Ammon's horn (tissue), 1 donor: ENCODE measurements around the gene DNAAF9.
"Not testable (repeated sequence)": the region's sequence is repeated elsewhere in the genome, so short reads cannot be mapped to it uniquely, and the experiment has no call there.

ENCODE experiments used
- DNase-seq: peaks from one replicate; pipeline ENCODE4 v3.0.0-alpha.2; 2016; ENCODE audit warnings: low spot score

DNAAF9 gene

DNA sequence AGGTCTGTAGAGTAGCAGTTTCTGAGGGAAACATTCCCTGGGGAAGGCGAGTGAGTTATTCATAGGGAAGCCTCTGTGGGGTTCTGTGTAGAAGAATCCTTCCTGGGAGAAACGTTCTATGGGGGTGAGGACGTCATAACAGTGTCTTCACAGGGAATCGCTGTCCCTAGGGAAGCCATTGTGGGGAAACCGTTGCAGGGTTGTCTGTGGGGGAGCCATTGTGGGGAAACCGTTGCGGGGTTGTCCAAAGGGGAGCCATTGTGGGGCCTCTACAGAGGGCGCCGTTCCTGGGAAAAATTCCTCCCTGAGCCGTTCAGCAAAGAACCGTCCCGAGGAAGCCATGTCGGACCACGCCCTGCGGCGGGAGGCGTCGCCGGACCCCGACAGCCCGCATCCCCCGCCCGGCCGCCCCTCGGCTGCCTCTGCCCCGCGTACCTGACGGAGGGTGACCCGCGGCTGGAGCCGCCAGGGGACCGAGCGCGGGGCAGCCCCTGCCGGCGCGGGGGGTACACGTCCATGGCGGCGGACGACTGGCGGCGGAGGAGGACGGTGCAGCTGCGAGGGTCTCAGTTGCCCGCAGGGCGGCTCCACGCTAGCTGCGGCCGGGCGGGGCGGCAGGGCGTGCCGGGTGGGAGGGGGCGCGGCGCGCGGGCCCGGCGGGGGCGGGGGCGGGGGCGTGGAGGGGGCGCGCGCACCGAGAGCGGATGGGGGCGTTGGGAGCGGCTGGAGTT, at the start of gene DNAAF9:
Gene DNAAF9 (minus strand): TSS at position 630 of the 731 bp plus-strand sequence. CDS start 112 bp downstream, at position 518.
- DNase-seq: peak; percentile 49

- no peak for DNase-seq
These were observed 49.2 kb upstream of the DNAAF9 start for GRCh38 chr20:3456648-3457047.

- DNase-seq: no peak
These were observed 47.4 kb upstream of the DNAAF9 start for GRCh38 chr20:3454831-3455230.

- DNase-seq: no peak
These were observed 45.2 kb upstream of the DNAAF9 start for GRCh38 chr20:3452690-3453089.

- DNase-seq: no peak
These were observed 44.7 kb upstream of the DNAAF9 start for GRCh38 chr20:3452136-3452535.

DNA sequence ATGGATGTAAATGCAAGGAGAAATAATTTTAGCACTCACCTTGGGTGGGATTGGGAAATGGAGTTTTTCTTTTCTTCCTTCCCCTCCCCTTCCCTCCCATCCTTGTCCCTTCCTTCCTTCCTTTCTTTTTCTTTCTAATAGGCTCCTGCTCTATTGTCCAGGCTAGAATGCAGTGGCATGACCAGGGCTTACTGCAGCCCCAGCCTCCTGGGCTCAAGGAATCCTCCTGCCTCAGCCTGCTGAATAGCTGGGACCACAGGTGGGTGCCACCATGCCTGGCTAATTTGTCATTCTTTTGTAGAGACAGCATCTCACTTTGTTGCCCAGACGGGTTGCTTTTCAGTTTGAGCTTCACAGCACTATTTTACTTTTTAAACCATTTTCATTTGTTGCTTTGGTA, 41.9 kb upstream of the DNAAF9 start:
- no peak for DNase-seq

- DNase-seq: no peak
These were observed 39.9 kb upstream of the DNAAF9 start for GRCh38 chr20:3447321-3447720.

- DNase-seq: no peak
These were observed 39.3 kb upstream of the DNAAF9 start for GRCh38 chr20:3446779-3447178.

- DNase-seq: no peak
These were observed 29.6 kb upstream of the DNAAF9 start for GRCh38 chr20:3436864-3437574.

GRCh38 chr20:3434232-3434631, 26.8 kb upstream of the DNAAF9 start:
- DNase-seq: no peak

DNA sequence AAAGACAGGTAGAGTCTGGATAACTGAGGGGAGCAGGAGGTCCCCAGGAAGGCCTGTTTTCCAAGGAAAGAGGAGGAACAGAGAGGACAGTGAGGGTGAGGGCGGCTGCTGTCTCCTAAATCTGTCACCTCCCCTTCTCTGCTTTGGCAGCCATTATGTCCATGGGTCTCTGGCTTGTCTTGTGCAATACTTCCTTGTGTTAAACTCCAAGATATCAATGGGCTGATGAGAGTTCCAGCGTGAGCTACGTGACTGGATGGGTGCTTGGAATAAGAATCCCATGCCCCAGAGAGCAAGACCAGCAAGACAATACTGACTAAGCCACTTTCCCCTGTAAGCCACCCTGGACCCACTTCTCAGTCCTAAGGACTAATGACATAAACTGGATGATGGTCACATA, 26.3 kb upstream of the DNAAF9 start:
- DNase-seq: no peak

GRCh38 chr20:3432844-3433243, 25.4 kb upstream of the DNAAF9 start:
- DNase-seq: no peak

DNA sequence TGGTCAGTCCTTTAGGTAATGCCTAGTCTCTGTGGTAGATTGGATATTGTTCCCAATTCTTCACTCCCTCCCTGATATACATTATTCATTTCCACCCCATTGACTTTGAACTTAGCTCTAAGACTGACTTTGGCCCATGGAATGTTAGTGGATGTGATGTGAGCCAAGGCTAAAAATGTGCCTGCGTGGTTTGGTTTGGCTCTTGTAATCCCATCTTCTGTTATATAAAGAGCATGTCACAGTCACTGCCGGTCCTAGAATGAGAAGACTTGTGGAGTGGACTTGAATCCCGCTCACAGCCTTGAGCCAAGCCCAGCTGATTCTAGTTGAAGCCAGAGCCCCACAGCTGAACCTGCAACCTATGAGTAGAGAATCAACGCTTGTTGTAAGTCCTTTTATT, 23.6 kb upstream of the DNAAF9 start:
- no peak for DNase-seq

- DNase-seq: no peak
These were observed 23.1 kb upstream of the DNAAF9 start for GRCh38 chr20:3430376-3431069.

DNA sequence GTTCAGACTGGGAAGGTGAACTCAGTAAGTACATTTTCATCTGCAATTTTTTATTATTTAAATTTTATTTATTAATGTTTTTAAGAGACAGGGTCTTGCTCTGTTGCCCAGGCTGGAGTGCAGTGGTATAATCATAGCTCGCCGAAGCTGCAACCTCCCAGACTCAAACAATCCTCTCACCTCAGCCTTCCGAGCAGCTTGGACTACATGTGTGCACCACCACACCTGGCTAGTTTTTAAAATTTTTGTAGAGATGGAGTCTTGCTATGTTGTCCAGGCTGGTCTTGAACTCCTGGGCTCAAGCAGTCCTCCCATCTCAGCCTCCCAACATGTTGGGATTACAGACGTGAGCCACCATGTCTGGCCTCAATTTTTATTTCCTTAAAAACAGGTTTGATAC, 19.3 kb upstream of the DNAAF9 start:
- DNase-seq: not testable (repeated sequence)

GRCh38 chr20:3423126-3423525, 15.7 kb upstream of the DNAAF9 start:
- DNase-seq: no peak

DNA sequence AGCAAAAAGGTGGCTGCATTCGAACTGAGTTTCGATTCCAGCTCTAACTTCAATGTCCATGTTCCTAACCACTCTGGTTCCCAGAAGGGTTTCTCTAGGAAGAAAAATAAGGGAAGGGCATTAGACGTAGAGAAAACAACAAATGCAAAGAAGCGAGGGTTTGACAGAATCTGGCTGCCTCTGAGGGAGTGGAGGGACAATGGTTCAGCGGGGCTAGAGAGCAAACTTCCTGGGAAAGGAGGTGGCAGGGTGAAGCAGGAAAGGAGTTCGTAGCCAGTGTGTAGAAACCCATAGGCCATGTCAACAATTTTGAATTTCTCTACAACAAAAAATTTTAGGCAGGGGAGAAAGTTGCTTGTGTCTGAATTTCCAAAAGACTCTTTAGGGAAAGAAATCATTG, 14.5 kb upstream of the DNAAF9 start:
- no peak for DNase-seq

- peak; percentile 56 for DNase-seq
These were observed 12.8 kb upstream of the DNAAF9 start for GRCh38 chr20:3420211-3420707.

- not testable (repeated sequence) for DNase-seq
These were observed 10.7 kb upstream of the DNAAF9 start for GRCh38 chr20:3418161-3418560.

DNA sequence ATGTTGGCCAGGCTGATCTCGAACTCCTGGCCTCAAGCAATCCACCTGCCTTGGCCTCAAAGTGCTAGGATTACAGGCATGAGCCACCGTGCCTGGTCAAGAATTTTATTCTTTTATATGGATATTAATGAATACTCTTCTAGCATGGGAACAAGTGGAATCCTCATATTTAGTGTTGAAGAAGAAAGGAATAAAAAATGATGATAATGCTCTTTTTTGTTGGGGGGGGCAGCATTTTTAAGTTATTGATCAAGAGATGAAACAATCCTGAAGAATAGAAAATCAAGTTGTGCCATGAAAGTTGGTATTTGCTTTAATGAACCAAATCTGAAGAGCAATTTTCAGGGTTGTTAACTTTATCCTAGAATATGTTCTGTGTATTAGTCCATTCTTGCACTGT, 6.7 kb upstream of the DNAAF9 start:
- no peak for DNase-seq

DNA sequence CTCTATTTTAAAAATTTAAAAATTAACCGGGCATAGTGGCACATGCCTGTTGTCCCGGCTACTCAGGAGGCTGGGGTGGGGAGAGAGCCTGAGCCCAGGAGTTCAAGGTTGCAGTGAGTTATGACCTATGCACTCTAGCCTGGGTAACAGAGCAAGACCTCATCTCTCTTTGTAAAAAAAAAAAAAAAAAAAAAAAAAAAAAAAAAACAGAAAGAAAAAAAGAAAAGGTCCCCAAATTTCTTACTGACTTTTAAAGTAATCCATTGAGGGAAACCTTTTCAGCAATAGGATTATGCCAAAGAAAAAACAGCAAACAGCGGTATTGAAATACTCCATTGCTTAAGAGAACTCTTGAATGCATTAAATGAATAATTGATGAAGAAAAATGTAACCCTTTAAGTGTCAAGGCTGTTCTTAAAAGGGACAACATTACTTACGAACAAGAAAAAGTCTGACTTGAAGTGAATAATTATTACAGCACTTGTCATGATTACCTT, 6.0 kb upstream of the DNAAF9 start:
- DNase-seq: no peak

- no peak for DNase-seq
These were observed 5.3 kb upstream of the DNAAF9 start for GRCh38 chr20:3412600-3413392.
